NT2/D1 (cell line): Measurements from ENCODE around the gene ELFN2.
"Not testable (repeated sequence)": the region's sequence is repeated elsewhere in the genome, so short reads cannot be mapped to it uniquely, and the experiment has no call there.

Experiments used
- DNase-seq: peaks from one replicate; pipeline ENCODE4 v3.0.0-alpha.2; 2011; ENCODE audit warnings: low read depth, low spot score
- H3K27me3 ChIP-seq: 2 replicates; pipeline ENCODE4 v1.6.0; 2011; ENCODE audit warnings: mild to moderate bottlenecking; ENCODE audit not compliant: insufficient read length, insufficient read depth
- H3K36me3 ChIP-seq: 2 replicates; pipeline ENCODE4 v1.6.1; 2011; ENCODE audit warnings: mild to moderate bottlenecking, low read length, mixed read lengths; ENCODE audit not compliant: insufficient read depth, insufficient read length
- H3K4me1 ChIP-seq: 2 replicates; pipeline ENCODE4 v1.5.1; 2011; ENCODE audit not compliant: insufficient read depth, insufficient read length
- H3K4me3 ChIP-seq: 2 replicates; pipeline ENCODE4 v1.5.1; 2011; ENCODE audit warnings: low read depth; ENCODE audit not compliant: insufficient read length
- H3K9ac ChIP-seq: 2 replicates; pipeline ENCODE4 v1.6.0; 2011; ENCODE audit warnings: low read depth; ENCODE audit not compliant: insufficient read length
- H3K9me3 ChIP-seq: 2 replicates; pipeline ENCODE4 v1.5.1; 2011; ENCODE audit warnings: mild to moderate bottlenecking, low read length; ENCODE audit not compliant: insufficient read depth
- SUZ12 ChIP-seq: IDR thresholded peaks from 2 replicates; pipeline ENCODE4 v1.6.1; 2011; ENCODE audit not compliant: insufficient read length, insufficient read depth; ENCODE audit errors: extremely low read depth
- YY1 ChIP-seq: IDR thresholded peaks from 2 replicates; pipeline ENCODE4 v1.6.1; 2011; ENCODE audit not compliant: insufficient read length, insufficient read depth
- ZNF274 ChIP-seq: IDR thresholded peaks from 2 replicates; pipeline ENCODE4 v1.6.1; 2011; ENCODE audit warnings: mild to moderate bottlenecking, low read depth, low read length

ELFN2 gene

DNA sequence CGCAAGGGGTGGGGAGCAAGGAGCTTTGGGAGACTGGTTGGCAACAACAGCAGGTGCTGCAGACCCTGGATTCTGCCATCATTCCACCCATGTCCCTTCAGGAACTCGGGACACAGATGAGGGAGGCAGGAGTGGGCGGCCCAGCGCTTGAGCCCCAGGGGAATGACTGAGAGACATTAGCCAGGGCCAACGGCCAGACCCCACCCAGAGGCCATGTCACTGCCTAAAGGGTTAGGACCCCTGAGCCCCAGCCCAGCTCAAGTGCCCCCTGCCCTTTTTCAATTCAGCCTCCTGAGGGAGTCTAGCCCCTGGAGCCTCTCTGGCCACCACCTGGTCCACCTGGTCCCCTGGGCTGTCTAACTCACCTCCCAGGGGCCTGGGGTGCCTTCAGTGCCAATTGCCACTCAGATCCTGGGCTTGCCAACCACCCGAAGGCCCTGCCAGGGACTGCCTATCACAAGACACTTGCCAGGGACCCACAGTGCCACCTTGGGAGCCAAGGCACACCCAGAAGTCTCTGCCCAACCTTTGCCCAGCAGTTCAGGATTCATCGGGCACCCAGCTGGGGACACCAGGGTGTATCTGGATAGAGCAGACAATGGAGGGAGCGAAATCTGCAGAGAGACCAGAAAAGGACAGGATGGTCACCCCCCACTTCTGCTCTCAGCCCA lies 42.3 kb upstream of the ELFN2 start:
- Histone ChIP-seq H3K27me3 (no peaks in the 10 kb centered on the region), H3K4me3 (no peak overlapping the region), H3K9ac (no peak overlapping the region), H3K4me1 (peaks cover 7% of the 10 kb centered on the region), H3K9me3 (no peaks in the 10 kb centered on the region), H3K36me3 (no peaks in the 10 kb centered on the region)
- TF ChIP-seq ZNF274: no peak
- no peak for DNase-seq

DNA sequence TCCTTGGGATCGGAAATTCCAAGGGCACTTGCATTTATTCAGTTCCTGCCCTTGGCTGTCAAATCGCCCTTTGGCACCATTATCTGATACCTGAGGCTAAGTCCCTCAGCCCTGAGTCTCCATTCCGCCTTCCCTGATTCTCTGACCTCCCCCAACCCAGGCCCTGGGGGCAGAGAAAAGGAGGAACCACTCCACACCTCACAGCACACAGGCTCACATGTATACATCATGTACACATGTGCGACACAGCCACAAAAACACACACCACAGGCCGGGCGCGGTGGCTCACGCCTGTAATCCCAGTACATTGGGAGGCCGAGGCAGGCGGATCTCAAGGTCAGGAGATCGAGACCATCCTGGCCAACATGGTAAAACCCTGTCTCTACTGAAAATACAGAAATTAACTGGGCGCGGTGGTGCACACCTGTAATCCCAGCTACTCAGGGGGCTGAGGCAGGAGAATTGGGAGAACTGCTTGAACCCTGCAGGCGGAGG lies 41.0 kb upstream of the ELFN2 start:
- not testable (repeated sequence) for H3K4me3 ChIP-seq, DNase-seq, H3K9ac ChIP-seq, H3K36me3 ChIP-seq, H3K27me3 ChIP-seq, H3K9me3 ChIP-seq, H3K4me1 ChIP-seq

- TF ChIP-seq YY1 (no peak), ZNF274 (no peak), SUZ12 (no peak)
- Histone ChIP-seq H3K27me3 (no peaks in the 10 kb centered on the region), H3K4me1 (peaks cover 3% of the 10 kb centered on the region), H3K36me3 (no peaks in the 10 kb centered on the region), H3K9ac (no peak overlapping the region), H3K4me3 (no peak overlapping the region), H3K9me3 (no peaks in the 10 kb centered on the region)
- no peak for DNase-seq
These were observed 40.2 kb upstream of the ELFN2 start for GRCh38 chr22:37467391-37467955.

DNA sequence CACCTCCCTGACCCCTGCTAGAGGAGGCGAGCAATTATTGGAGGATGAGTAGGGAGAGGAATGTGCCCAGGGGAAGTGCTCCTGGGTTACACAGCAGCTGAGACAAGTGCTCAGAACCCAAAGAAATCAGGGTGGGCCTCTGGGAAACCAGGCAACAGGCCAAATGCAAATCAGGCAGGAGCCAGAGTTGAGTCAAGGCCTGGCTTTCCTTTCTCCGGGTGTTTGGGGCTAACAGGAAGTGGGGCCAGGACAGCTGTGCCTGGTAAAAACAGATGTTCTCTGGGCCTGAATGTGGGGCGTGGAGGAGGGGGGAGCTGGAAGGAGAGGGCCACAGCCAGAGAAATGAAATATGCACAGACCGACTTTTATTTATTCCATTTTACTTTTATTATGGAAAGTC lies 36.9 kb upstream of the ELFN2 start:
- H3K9me3 ChIP-seq: no peaks in the 10 kb centered on the region
- no peak overlapping the region for H3K4me3 ChIP-seq
- H3K9ac ChIP-seq: no peak overlapping the region
- no peaks in the 10 kb centered on the region for H3K4me1 ChIP-seq
- DNase-seq: no peak
- TF ChIP-seq ZNF274 (no peak), SUZ12 (no peak), YY1 (no peak)
- no peaks in the 10 kb centered on the region for H3K27me3 ChIP-seq
- no peaks in the 10 kb centered on the region for H3K36me3 ChIP-seq

GRCh38 chr22:37462983-37463382 lies 35.7 kb upstream of the ELFN2 start:
- Histone ChIP-seq H3K36me3 (no peaks in the 10 kb centered on the region), H3K9me3 (no peaks in the 10 kb centered on the region), H3K4me1 (no peaks in the 10 kb centered on the region), H3K27me3 (no peaks in the 10 kb centered on the region), H3K9ac (no peak overlapping the region), H3K4me3 (no peak overlapping the region)
- TF ChIP-seq YY1 (no peak), ZNF274 (no peak), SUZ12 (no peak)
- peak; percentile 38 for DNase-seq

DNA sequence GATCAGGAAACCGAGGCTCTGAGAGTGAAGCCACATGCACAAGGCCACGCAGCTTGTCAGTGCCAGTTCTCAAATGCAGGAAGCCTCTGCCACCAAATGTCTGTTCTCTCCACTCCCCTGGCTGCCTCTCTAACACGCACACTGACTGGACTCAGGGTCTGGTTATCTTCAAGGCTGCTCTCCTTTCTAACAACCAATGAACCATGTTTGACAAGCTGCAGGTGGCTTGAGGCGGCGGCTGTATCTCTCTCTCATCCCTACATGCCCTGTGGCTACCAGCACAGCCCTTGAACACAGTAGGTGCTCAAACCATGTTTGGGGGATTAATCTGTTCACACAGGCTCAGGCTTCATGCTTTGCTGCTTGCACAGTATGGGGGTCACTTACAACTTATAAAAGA lies 35.2 kb upstream of the ELFN2 start:
- TF ChIP-seq ZNF274 (no peak), SUZ12 (no peak), YY1 (no peak)
- Histone ChIP-seq H3K27me3 (no peaks in the 10 kb centered on the region), H3K4me1 (peaks cover 1% of the 10 kb centered on the region), H3K4me3 (no peak overlapping the region), H3K9ac (no peak overlapping the region), H3K9me3 (no peaks in the 10 kb centered on the region), H3K36me3 (no peaks in the 10 kb centered on the region)
- no peak for DNase-seq

- H3K27me3 ChIP-seq: no peaks in the 10 kb centered on the region
- no peaks in the 10 kb centered on the region for H3K36me3 ChIP-seq
- TF ChIP-seq SUZ12 (no peak), YY1 (no peak), ZNF274 (no peak)
- no peak for DNase-seq
- H3K9me3 ChIP-seq: no peaks in the 10 kb centered on the region
- peaks cover 4% of the 10 kb centered on the region for H3K4me1 ChIP-seq
- H3K9ac ChIP-seq: no peak overlapping the region
- no peak overlapping the region for H3K4me3 ChIP-seq
These were observed 34.7 kb upstream of the ELFN2 start for GRCh38 chr22:37461961-37462360.

DNA sequence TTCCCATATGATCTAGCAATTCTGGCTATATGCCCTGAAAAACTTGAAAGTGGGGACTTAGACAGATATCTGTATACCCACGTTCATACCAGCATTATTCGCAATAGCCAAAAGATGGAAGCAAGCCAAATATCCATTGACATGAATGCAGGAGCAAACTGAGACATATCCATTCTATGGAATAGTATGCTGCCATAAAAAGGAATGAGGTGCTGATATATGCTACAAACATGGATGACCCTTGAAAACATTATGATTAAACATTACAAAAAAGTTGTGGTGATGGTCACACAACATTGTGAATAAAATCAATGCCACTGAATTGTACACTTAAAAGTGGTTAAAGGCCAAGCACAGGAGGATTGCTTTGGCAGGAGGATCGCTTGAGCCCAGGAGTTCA lies 33.4 kb upstream of the ELFN2 start:
- DNase-seq: no peak
- Histone ChIP-seq H3K4me1 (peaks cover 14% of the 10 kb centered on the region), H3K4me3 (no peak overlapping the region), H3K36me3 (no peaks in the 10 kb centered on the region), H3K27me3 (no peaks in the 10 kb centered on the region), H3K9me3 (no peaks in the 10 kb centered on the region), H3K9ac (no peak overlapping the region)
- TF ChIP-seq ZNF274: no peak
- no peak for TF ChIP-seq SUZ12
- no peak for TF ChIP-seq YY1
